K562 (cell line): ENCODE data around the gene MED15. TPM values are rescaled to one million over a fixed set of nuclear protein-coding genes. Genes with fewer than 3 reads are reported as not detected.

ENCODE experiments used
- ADNP ChIP-seq: fragments of 200-800 bp; sonication (Bioruptor generic); IDR thresholded peaks from 2 replicates; pipeline ENCODE4 v1.6.1; 2016; ENCODE audit warnings: missing genetic modification characterization, missing compliant biosample characterization
- BCL6 ChIP-seq: fragments of 250-450 bp; sonication (Bioruptor Pico); IDR thresholded peaks from 2 replicates; pipeline ENCODE4 v1.4.0; 2020
- BMI1 ChIP-seq: fragments of 150-350 bp; IDR thresholded peaks from 2 replicates; pipeline ENCODE4 v1.6.1; 2014; ENCODE audit warnings: low read length
- BRCA1 ChIP-seq, 2 experiments: fragments of 450-650 bp in 1 of 2; sonication (generic) in 1 of 2; formaldehyde crosslinking in 1 of 2; IDR thresholded peaks; 2 replicates each; pipeline versions ENCODE4 v1.5.0 to v1.6.1; 2017 to 2020; ENCODE audit warnings: mild to moderate bottlenecking in 1 of 2, missing genetic modification reagents in 1 of 2
- BRF1 ChIP-seq: IDR thresholded peaks from 3 replicates; pipeline ENCODE4 v1.6.1; 2011; ENCODE audit warnings: borderline replicate concordance, mild to moderate bottlenecking; ENCODE audit not compliant: insufficient read length; ENCODE audit errors: extremely low read depth
- CCAR2 ChIP-seq: fragments of 200-400 bp; formaldehyde crosslinking; IDR thresholded peaks from 2 replicates; pipeline ENCODE4 v1.6.1; 2017; ENCODE audit warnings: mild to moderate bottlenecking, low read depth, low read length
- DMBX1 ChIP-seq: fragments of 250-450 bp; sonication (Bioruptor Pico); IDR thresholded peaks from 2 replicates; pipeline ENCODE4 v1.8.0; 2022; ENCODE audit warnings: inconsistent platforms, mild to moderate bottlenecking, moderate library complexity, borderline replicate concordance
- GABPB2 ChIP-seq: fragments of 250-450 bp; sonication (Bioruptor Pico); conservative IDR thresholded peaks from 2 replicates; pipeline ENCODE4 v1.5.1; 2021; ENCODE audit warnings: mild to moderate bottlenecking
- GATAD2B ChIP-seq: fragments of 450-650 bp; IDR thresholded peaks from 2 replicates; pipeline ENCODE4 v1.6.1; 2017; ENCODE audit warnings: mild to moderate bottlenecking, borderline replicate concordance
- GTF2A2 ChIP-seq: IDR thresholded peaks from 2 replicates; pipeline ENCODE4 v1.6.1; 2016; ENCODE audit warnings: mild to moderate bottlenecking, missing genetic modification characterization, missing compliant biosample characterization
- HMGXB4 ChIP-seq: sonication (generic); formaldehyde crosslinking; IDR thresholded peaks from 2 replicates; pipeline ENCODE4 v1.8.1; 2023; ENCODE audit warnings: mild to moderate bottlenecking, missing genetic modification reagents
- HNRNPH1 ChIP-seq: fragments of 200-400 bp; formaldehyde crosslinking; optimal IDR thresholded peaks from 2 replicates; pipeline ENCODE3; 2017; ENCODE audit warnings: low read depth, mild to moderate bottlenecking, low read length, moderate library complexity
- KLF10 ChIP-seq: fragments of 250-450 bp; sonication (Bioruptor Pico); IDR thresholded peaks from 2 replicates; pipeline ENCODE4 v1.6.1; 2021; ENCODE audit warnings: matching md5 sums
- LCOR ChIP-seq: sonication (generic); formaldehyde crosslinking; IDR thresholded peaks from 2 replicates; pipeline ENCODE4 v1.8.0; 2022; ENCODE audit warnings: mild to moderate bottlenecking, missing genetic modification reagents
- MCM3 ChIP-seq: fragments of 450-650 bp; IDR thresholded peaks from 2 replicates; pipeline ENCODE4 v1.6.1; 2016
- MXD1 ChIP-seq: fragments of 250-450 bp; sonication (Bioruptor Pico); IDR thresholded peaks from 2 replicates; pipeline ENCODE4 v1.8.0; 2021; ENCODE audit warnings: borderline replicate concordance, mild to moderate bottlenecking, moderate library complexity; ENCODE audit not compliant: poor library complexity, severe bottlenecking
- NFE2 ChIP-seq: IDR thresholded peaks from 2 replicates; pipeline ENCODE4 v1.6.1; 2014; ENCODE audit warnings: antibody characterized with exemption, low read depth
- NR2C1 ChIP-seq, 2 experiments: fragments of 450-650 bp; IDR thresholded peaks; 2 replicates each; pipeline ENCODE4 v1.6.1; 2017; ENCODE audit warnings: mild to moderate bottlenecking in 2 of 2, antibody characterized with exemption in 1 of 2, inconsistent platforms in 1 of 2, missing compliant biosample characterization in 1 of 2, missing genetic modification characterization in 1 of 2
- RBFOX2 ChIP-seq: fragments of 200-400 bp; formaldehyde crosslinking; IDR thresholded peaks from 2 replicates; pipeline ENCODE4 v1.6.1; 2017; ENCODE audit warnings: low read depth, mild to moderate bottlenecking, low read length, moderate library complexity
- RBM15 ChIP-seq: fragments of 200-400 bp; formaldehyde crosslinking; IDR thresholded peaks from 2 replicates; pipeline ENCODE4 v1.6.1; 2018; ENCODE audit warnings: mild to moderate bottlenecking, low read length, moderate library complexity; ENCODE audit not compliant: insufficient read depth
- RFX5 ChIP-seq: IDR thresholded peaks from 2 replicates; pipeline ENCODE4 v1.6.1; 2011; ENCODE audit warnings: low read depth, mild to moderate bottlenecking, improper control_type of control experiment, low read length
- STAG1 ChIP-seq: sonication (generic); formaldehyde crosslinking; IDR thresholded peaks from 2 replicates; pipeline ENCODE4 v1.5.0; 2020; ENCODE audit warnings: missing genetic modification reagents, borderline replicate concordance
- WHSC1 ChIP-seq: IDR thresholded peaks from one replicate; pipeline ENCODE4 v1.6.1; 2012; ENCODE audit warnings: low read length, control low read depth, inconsistent platforms
- ZNF282 ChIP-seq: sonication (generic); formaldehyde crosslinking; IDR thresholded peaks from 2 replicates; pipeline ENCODE4 v1.8.1; 2023; ENCODE audit warnings: missing genetic modification reagents
- ZNF324 ChIP-seq: fragments of 250-450 bp; sonication (Bioruptor Pico); IDR thresholded peaks from 2 replicates; pipeline ENCODE4 v1.4.0; 2020; ENCODE audit warnings: mild to moderate bottlenecking
- ZNF780A ChIP-seq: fragments of 250-450 bp; sonication (Bioruptor Pico); IDR thresholded peaks from 2 replicates; pipeline ENCODE4 v1.5.0; 2021; ENCODE audit warnings: mild to moderate bottlenecking
- polyA plus RNA-seq, 8 experiments: library from polyadenylated mRNA; depleted of rRNA in 4 of 8; stranded (reverse) in 5 of 8; unstranded in 3 of 8; fragments of >200 nt; fragmentation: Nextera tagmentation in 2 of 8; fragmentation: Illumina TruSeq in 1 of 8; extraction: Ambion mirVana in 2 of 8; extraction: Trizol in 1 of 8; gene quantifications; 2 replicates each; pipeline versions ENCODE4 v1.2.1 to v1.2.3, GENCODE V29; 2011 to 2014; ENCODE audit warnings: inconsistent platforms in 1 of 8, missing spikeins in 1 of 8
- total RNA-seq, 7 experiments: library from RNA; depleted of rRNA in 6 of 7; stranded (reverse); fragments of >200 nt in 6 of 7; fragmentation: Illumina TruSeq in 2 of 7; extraction: Trizol in 2 of 7; gene quantifications; 2 replicates each; pipeline versions ENCODE4 v1.2.1 to v1.2.3, GENCODE V29; 2011 to 2021; ENCODE audit warnings: low replicate concordance in 1 of 7
- TF ChIP-seq, protein P1 (sequence below): sonication (generic); formaldehyde crosslinking; IDR thresholded peaks from 2 replicates; pipeline ENCODE4 v1.8.1; 2022; ENCODE audit warnings: missing genetic modification reagents

Gene MED15
- total and polyA plus RNA-seq, 9 of the 15 experiments (the other 6 are each of a cell fraction or from before 2014, with no cell fraction given) = 4.0 to 271 (median 60.1) TPM

- TF ChIP-seq HNRNPH1 (no peak), BCL6 (CRISPR knock-in tag) (no peak), ZNF324 (CRISPR knock-in tag) (no peak), RFX5 (no peak), ZNF282 (CRISPR knock-in tag) (no peak), NFE2 (no peak), MXD1 (CRISPR knock-in tag) (peak; percentile 21), KLF10 (CRISPR knock-in tag) (no peak), ADNP (tag) (no peak), WHSC1 (peak; percentile 24), BMI1 (no peak), DMBX1 (CRISPR knock-in tag) (no peak), STAG1 (CRISPR knock-in tag) (peak; percentile 45; the same call in 1 of the 2 replicates), GATAD2B (no peak), CCAR2 (no peak), MCM3 (no peak), BRF1 (no peak), RBM15 (no peak), LCOR (CRISPR knock-in tag) (no peak), GTF2A2 (tag) (no peak), GABPB2 (CRISPR knock-in tag) (0 out of 2 replicates have a peak, but pooled peaks have one; percentile 56), NR2C1 (IDR thresholded peaks at IDR 0.05) (no peak), NR2C1 (tag; IDR thresholded peaks at IDR 0.05) (no peak), HMGXB4 (CRISPR knock-in tag) (peak; percentile 45; the same call in 1 of the 2 replicates), BRCA1 (IDR thresholded peaks at IDR 0.05) (no peak), BRCA1 (CRISPR knock-in tag; IDR thresholded peaks at IDR 0.05) (peak; percentile 82; the same call in 1 of the 2 replicates), RBFOX2 (no peak), ZNF780A (CRISPR knock-in tag) (no peak)
- TF ChIP-seq, protein P1, sequence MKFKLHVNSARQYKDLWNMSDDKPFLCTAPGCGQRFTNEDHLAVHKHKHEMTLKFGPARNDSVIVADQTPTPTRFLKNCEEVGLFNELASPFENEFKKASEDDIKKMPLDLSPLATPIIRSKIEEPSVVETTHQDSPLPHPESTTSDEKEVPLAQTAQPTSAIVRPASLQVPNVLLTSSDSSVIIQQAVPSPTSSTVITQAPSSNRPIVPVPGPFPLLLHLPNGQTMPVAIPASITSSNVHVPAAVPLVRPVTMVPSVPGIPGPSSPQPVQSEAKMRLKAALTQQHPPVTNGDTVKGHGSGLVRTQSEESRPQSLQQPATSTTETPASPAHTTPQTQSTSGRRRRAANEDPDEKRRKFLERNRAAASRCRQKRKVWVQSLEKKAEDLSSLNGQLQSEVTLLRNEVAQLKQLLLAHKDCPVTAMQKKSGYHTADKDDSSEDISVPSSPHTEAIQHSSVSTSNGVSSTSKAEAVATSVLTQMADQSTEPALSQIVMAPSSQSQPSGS (CRISPR knock-in tag) = no peak
Observed at GRCh38 chr22:20584029-20584871, 76.8 kb downstream of the MED15 start (continued).
